HepG2 (cell line): ENCODE data around the gene TMCO4. TPM values are rescaled to one million over a fixed set of nuclear protein-coding genes. Genes with fewer than 3 reads are reported as not detected.
A peak's percentile ranks its signal among the peaks of the same experiment; 100 is the strongest.

Experiments used
- ATAC-seq: fragments of 200-7000 bp; cut with Tn5 transposase; 3 replicates; pipeline ENCODE4 v1.9.1; 2020; ENCODE audit warnings: mild to moderate bottlenecking, moderate library complexity
- BruUV-seq: library from RNA; stranded (reverse); fragments of 400-500 nt; replicated peaks from 2 replicates; lab custom pipeline; 2021; lab: Mats Ljungman, UMichigan
- CTCF ChIA-PET: fragments of 300-600 bp; formaldehyde crosslinking; extraction: SDS; loops from one replicate; lab custom pipeline; 2021; ENCODE audit warnings: low total read pairs, inconsistent platforms, low intra/inter-chr PET ratio; lab: Yijun Ruan, JAX
- POLR2A ChIA-PET: fragments of 350-600 bp; sonication (Branson Sonifier 250); formaldehyde crosslinking; loops from one replicate; lab custom pipeline; 2020; ENCODE audit warnings: antibody characterized with exemption, inconsistent platforms; lab: Yijun Ruan, JAX
- DNase-seq: peaks from one replicate; pipeline ENCODE4 v3.0.0-alpha.2; 2015; ENCODE audit warnings: low spot score
- FAIRE-seq: peaks from 3 replicates; lab custom pipeline; 2011; peaks lifted over from hg19 to GRCh38; lab: Jason Lieb, UNC
- H2AFZ ChIP-seq: one replicate; pipeline ENCODE4 v1.6.1; 2011; ENCODE audit warnings: low read length, inconsistent platforms
- H3K27ac ChIP-seq: fragments of 300-600 bp; 3 replicates; pipeline ENCODE4 v1.8.0; 2011; ENCODE audit warnings: mixed run types, mild to moderate bottlenecking, mixed read lengths, low read length, inconsistent platforms; ENCODE audit not compliant: insufficient read depth; ENCODE audit errors: extremely low read length
- H3K27me3 ChIP-seq, 2 experiments: fragments of 200-600 bp in 1 of 2; 2 replicates in 1 of 2; 3 replicates in 1 of 2; pipeline versions ENCODE4 v1.6.0 to v1.8.0; 2011; ENCODE audit warnings: low read length in 2 of 2, mild to moderate bottlenecking in 2 of 2, moderate library complexity in 2 of 2, inconsistent platforms in 1 of 2; ENCODE audit not compliant: insufficient read depth in 2 of 2, control insufficient read depth in 1 of 2
- H3K36me3 ChIP-seq, 2 experiments: fragments of 200-600 bp in 1 of 2; replicated peaks in 1 of 2; 2 replicates in 1 of 2; 3 replicates in 1 of 2; pipeline versions ENCODE4 v1.5.1 to v1.8.0; 2011; ENCODE audit warnings: low read length in 2 of 2, inconsistent platforms in 1 of 2; ENCODE audit not compliant: insufficient read depth in 2 of 2, control insufficient read depth in 1 of 2
- H3K4me1 ChIP-seq: 2 replicates; pipeline ENCODE4 v1.5.1; 2012; ENCODE audit warnings: low read length, inconsistent platforms; ENCODE audit not compliant: insufficient read depth
- H3K4me2 ChIP-seq: 2 replicates; pipeline ENCODE4 v1.6.0; 2011; ENCODE audit warnings: low read depth, low read length, inconsistent platforms
- H3K4me3 ChIP-seq, 3 experiments: fragments of 200-600 bp in 1 of 3; sonication (generic), shearing (Covaris generic) in 1 of 3; replicated peaks in 1 of 3; 2 replicates each; pipeline ENCODE4 v1.5.1; 2011 to 2016; ENCODE audit warnings: low read length in 3 of 3, inconsistent platforms in 2 of 3, low read depth in 2 of 3, mild to moderate bottlenecking in 2 of 3, control low read depth in 1 of 3, mixed read lengths in 1 of 3; ENCODE audit not compliant: insufficient read depth in 1 of 3
- H3K79me2 ChIP-seq: one replicate; pipeline ENCODE4 v1.6.1; 2011; ENCODE audit warnings: low read length, inconsistent platforms; ENCODE audit not compliant: insufficient read depth
- H3K9ac ChIP-seq: 2 replicates; pipeline ENCODE4 v1.6.0; 2011; ENCODE audit warnings: mild to moderate bottlenecking, low read depth, low read length, inconsistent platforms; ENCODE audit not compliant: insufficient read depth
- H3K9me3 ChIP-seq: 2 replicates; pipeline ENCODE4 v1.5.1; 2012; ENCODE audit warnings: mild to moderate bottlenecking, low read length
- H4K20me1 ChIP-seq: 2 replicates; pipeline ENCODE4 v1.6.0; 2011; ENCODE audit warnings: inconsistent platforms, mild to moderate bottlenecking, low read length, moderate library complexity; ENCODE audit not compliant: insufficient read depth
- ARNT ChIP-seq: fragments of 450-650 bp; IDR thresholded peaks from 2 replicates; pipeline ENCODE4 v1.6.1; 2017
- ZNF326 ChIP-seq: sonication (generic); formaldehyde crosslinking; IDR thresholded peaks from 2 replicates; pipeline ENCODE4 v1.4.0; 2020; ENCODE audit warnings: missing genetic modification reagents, borderline replicate concordance
- ZNF629 ChIP-seq: sonication (generic); formaldehyde crosslinking; conservative IDR thresholded peaks from 2 replicates; pipeline ENCODE4 v1.5.0; 2020; ENCODE audit warnings: missing genetic modification reagents
- ZNF768 ChIP-seq: sonication (generic); formaldehyde crosslinking; IDR thresholded peaks from 2 replicates; pipeline ENCODE4 v1.4.0; 2020; ENCODE audit warnings: missing genetic modification reagents
- WGBS: methylation state at CpG from one replicate; pipeline ENCODE4 v1.1.6; 2017; ENCODE audit warnings: low lambda C conversion rate; 5-methylcytosine and 5-hydroxymethylcytosine counted together
- in situ Hi-C: cut with HindIII; loops from 2 replicates; pipeline ENCODE4 v1.10.0; 2017; ENCODE audit warnings: low pct_unique_long_range_greater_than_20kb; ENCODE audit not compliant: extremely low pct_ligation_motif_present
- intact Hi-C: fragments of 100-400 bp; cut with micrococcal nuclease; formaldehyde crosslinking; loops from one replicate; pipeline ENCODE4 v1.10.0; 2022; ENCODE audit not compliant: unreplicated experiment
- polyA plus RNA-seq, 8 experiments: library from polyadenylated mRNA; depleted of rRNA in 3 of 8; stranded (reverse) in 7 of 8; unstranded in 1 of 8; fragments of >200 nt; fragmentation: Illumina TruSeq in 4 of 8; extraction: Trizol in 4 of 8; gene quantifications; 2 replicates each; pipeline versions ENCODE4 v1.2.1 to v1.2.3, GENCODE V29; 2011 to 2016; ENCODE audit warnings: low read depth in 4 of 8, missing spikeins in 1 of 8, mixed read lengths in 1 of 8; ENCODE audit not compliant: insufficient read depth in 1 of 8
- total RNA-seq, 5 experiments: library from RNA; depleted of rRNA; stranded (reverse); fragments of >200 nt; fragmentation: Illumina TruSeq; extraction: Trizol; gene quantifications; 2 replicates each; pipeline ENCODE4 v1.2.3, GENCODE V29; 2016; ENCODE audit warnings: low read depth in 1 of 5
- TF ChIP-seq, protein P1 (sequence below): sonication (generic); formaldehyde crosslinking; IDR thresholded peaks from 2 replicates; pipeline ENCODE4 v1.9.0; 2022; ENCODE audit warnings: low read depth, missing genetic modification reagents

Gene TMCO4
- total and polyA plus RNA-seq, 2 of the 13 experiments (the other 11 are each of a cell fraction or from before 2014, with no cell fraction given): 2.1 to 4.1 TPM

DNA sequence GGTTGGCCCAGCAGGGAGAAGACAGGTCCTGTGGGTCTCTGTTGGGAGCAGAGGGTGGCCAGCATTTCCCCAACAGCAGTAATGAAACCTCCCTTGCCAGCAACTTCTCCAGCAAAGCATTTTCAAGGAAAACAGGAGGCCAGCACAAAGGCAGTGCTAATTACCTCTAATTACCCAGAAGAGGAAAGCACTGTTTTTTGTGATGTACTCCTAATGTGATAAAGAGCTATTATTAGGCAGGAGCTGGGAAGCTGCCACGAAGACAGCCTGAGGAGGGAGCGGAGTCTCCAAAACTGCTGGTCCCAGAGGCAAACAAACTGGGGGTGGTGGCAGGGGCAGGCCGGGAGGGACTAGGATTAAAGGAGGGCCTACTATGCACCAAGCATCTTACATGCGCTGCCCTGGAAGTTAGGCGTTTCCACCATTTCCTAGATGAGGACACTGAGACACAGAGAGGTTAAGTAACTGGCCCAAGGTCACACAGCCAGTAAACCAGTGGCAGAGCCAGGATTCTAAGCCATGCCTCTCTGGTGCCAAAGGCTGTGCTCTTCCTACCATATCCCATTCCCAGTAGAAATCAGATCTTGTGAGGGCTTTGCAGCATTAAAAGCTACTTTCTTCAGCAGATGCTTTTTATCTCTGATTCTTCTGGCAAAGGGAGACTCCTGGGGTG, 110.5 kb downstream of the TMCO4 start:
- WGBS: 83% methylated on average over 5 of the region's 5 CpGs
- H3K4me1 ChIP-seq: no peaks in the 10 kb centered on the region
- in situ Hi-C loops: no loop called here
- no peaks in the 10 kb centered on the region for H3K36me3 ChIP-seq
- H3K4me3 ChIP-seq: no peak overlapping the region
- POLR2A ChIA-PET: no interaction called here
- no peak overlapping the region for H2AFZ ChIP-seq
- H3K9me3 ChIP-seq: no peaks in the 10 kb centered on the region
- DNase-seq (no peak), FAIRE-seq (no peak)
- no peaks in the 10 kb centered on the region for H4K20me1 ChIP-seq
- TF ChIP-seq ZNF326: no peak
- TF ChIP-seq ZNF768 (CRISPR knock-in tag): peak; percentile 93
- TF ChIP-seq, all 625 proteins: peak for 1
- no peak overlapping the region for H3K4me2 ChIP-seq
- BruUV-seq: no TSS peak
- no peak overlapping the region for H3K27ac ChIP-seq
- CTCF ChIA-PET: no interaction called here
- intact Hi-C loops: no loop called here
- ATAC-seq: no peak
- no peaks in the 10 kb centered on the region; a peak in 1 of 5 replicates for H3K27me3 ChIP-seq
- H3K9ac ChIP-seq: no peak overlapping the region
- H3K79me2 ChIP-seq: no peaks in the 10 kb centered on the region

DNA sequence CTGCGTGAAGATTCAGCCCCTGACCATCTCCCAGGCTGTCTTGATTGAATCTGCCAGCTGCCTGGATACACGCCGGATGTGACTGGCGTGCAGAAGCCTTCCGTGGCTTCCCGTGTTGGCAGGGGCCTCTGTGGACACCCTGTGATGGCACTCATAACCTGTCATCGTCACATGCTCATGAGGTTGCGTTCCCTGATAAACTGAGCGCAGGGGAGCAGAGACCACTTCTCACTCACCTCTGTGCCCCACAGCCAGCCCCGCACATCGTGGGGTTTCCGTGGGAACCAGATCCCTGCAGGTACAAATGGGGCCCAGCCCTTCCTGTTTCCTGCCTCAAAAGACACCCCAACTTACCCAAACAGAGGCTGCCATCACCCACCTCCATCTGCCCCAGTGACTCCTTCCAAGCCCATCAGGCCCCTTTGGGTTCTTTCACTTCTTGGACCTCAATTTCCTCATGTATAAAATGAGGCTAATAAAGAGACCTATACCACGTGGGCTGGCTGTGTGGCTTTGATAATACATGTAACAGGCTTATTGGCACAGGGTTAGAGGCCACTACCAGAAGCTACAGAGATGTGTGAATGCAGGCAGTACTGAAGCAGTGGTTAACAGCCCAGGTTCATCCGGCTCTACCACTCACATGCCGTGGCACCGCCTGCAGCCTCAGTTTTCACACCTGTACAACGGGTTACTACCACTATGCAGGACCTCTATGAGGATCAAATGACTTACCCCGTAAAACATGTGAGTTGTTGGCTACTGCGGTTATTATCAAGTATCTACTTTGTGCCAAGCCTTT, 111.5 kb downstream of the TMCO4 start:
- in situ Hi-C loops: no loop called here
- Histone ChIP-seq H4K20me1 (no peaks in the 10 kb centered on the region), H3K79me2 (no peaks in the 10 kb centered on the region), H3K27me3 (no peaks in the 10 kb centered on the region; a peak in 1 of 5 replicates), H3K27ac (no peak overlapping the region), H3K4me3 (no peak overlapping the region), H3K9me3 (no peaks in the 10 kb centered on the region), H3K36me3 (no peaks in the 10 kb centered on the region), H3K4me1 (no peaks in the 10 kb centered on the region), H3K4me2 (no peak overlapping the region), H2AFZ (no peak overlapping the region), H3K9ac (no peak overlapping the region)
- DNase-seq (no peak), FAIRE-seq (no peak), ATAC-seq (no peak)
- ChIA-PET POLR2A (no interaction called here), CTCF (no interaction called here)
- intact Hi-C loops: no loop called here
- whole genome bisulfite sequencing: 72% methylated on average over 13 of the region's 19 CpGs
- BruUV-seq: no TSS peak
- TF ChIP-seq ARNT (no peak), ZNF629 (peak; percentile 59)
- TF ChIP-seq, protein P1, sequence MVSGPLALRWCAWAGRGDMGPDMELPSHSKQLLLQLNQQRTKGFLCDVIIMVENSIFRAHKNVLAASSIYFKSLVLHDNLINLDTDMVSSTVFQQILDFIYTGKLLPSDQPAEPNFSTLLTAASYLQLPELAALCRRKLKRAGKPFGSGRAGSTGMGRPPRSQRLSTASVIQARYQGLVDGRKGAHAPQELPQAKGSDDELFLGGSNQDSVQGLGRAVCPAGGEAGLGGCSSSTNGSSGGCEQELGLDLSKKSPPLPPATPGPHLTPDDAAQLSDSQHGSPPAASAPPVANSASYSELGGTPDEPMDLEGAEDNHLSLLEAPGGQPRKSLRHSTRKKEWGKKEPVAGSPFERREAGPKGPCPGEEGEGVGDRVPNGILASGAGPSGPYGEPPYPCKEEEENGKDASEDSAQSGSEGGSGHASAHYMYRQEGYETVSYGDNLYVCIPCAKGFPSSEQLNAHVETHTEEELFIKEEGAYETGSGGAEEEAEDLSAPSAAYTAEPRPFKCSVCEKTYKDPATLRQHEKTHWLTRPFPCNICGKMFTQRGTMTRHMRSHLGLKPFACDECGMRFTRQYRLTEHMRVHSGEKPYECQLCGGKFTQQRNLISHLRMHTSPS (CRISPR knock-in tag): no peak
